Breast epithelium (tissue), 4 donors: ENCODE data around the gene FHL1. TPM values are rescaled to one million over a fixed set of nuclear protein-coding genes. Genes with fewer than 3 reads are reported as not detected.

Experiments used
- DNase-seq, 2 donors: peaks; one replicate each; pipeline ENCODE4 v3.0.0-alpha.2; 2019; ENCODE audit warnings: low spot score in 2 of 2
- H3K27ac ChIP-seq, 2 donors: fragments of 200-600 bp; sonication (generic) in 1 of 2; one replicate each; pipeline ENCODE4 v1.5.1; 2016 to 2019; ENCODE audit warnings: mild to moderate bottlenecking in 1 of 2
- H3K27me3 ChIP-seq, 2 donors: fragments of 200-600 bp; sonication (generic) in 1 of 2; one replicate each; pipeline versions ENCODE4 v1.5.1 to v1.6.0; 2017 to 2019; ENCODE audit warnings: control low read depth in 1 of 2, mild to moderate bottlenecking in 1 of 2
- H3K36me3 ChIP-seq: fragments of 200-600 bp; one replicate; pipeline ENCODE4 v1.5.1; 2019
- H3K4me1 ChIP-seq, 2 donors: fragments of 200-600 bp; sonication (generic); one replicate each; pipeline ENCODE4 v1.5.1; 2016 to 2019; ENCODE audit warnings: control low read depth in 1 of 2
- H3K4me3 ChIP-seq, 3 donors: fragments of 200-600 bp; sonication (generic); 1 replicate in 2 of 3; 2 replicates in 1 of 3; pipeline ENCODE4 v1.5.1; 2016 to 2019; ENCODE audit warnings: mild to moderate bottlenecking in 3 of 3, moderate library complexity in 2 of 3
- H3K9me3 ChIP-seq, 2 donors: fragments of 200-600 bp; sonication (generic) in 1 of 2; one replicate each; pipeline ENCODE4 v1.5.1; 2016 to 2019; ENCODE audit warnings: control low read depth in 1 of 2
- POLR2A ChIP-seq: fragments of 450-650 bp; IDR thresholded peaks from one replicate; pipeline ENCODE4 v1.6.1; 2016; ENCODE audit warnings: antibody characterized with exemption, mild to moderate bottlenecking, moderate library complexity
- POLR2AphosphoS5 ChIP-seq, 3 donors: sonication (generic); formaldehyde crosslinking; IDR thresholded peaks; one replicate each; pipeline ENCODE4 v1.6.1; 2017; ENCODE audit warnings: antibody characterized with exemption in 3 of 3
- intact Hi-C: fragments of 100-400 bp; cut with DNase I; formaldehyde crosslinking; loops from one replicate; pipeline ENCODE4 v1.15.1; 2023; ENCODE audit warnings: low total_unique reads
- total RNA-seq, 3 donors: library from RNA; depleted of rRNA; stranded (reverse); fragments of >200 nt; gene quantifications; one replicate each; pipeline ENCODE4 v1.1.0, GENCODE V29; 2016
- TF ChIP-seq, protein P1 (sequence below), 3 donors: fragments of 450-650 bp; IDR thresholded peaks; one replicate each; pipeline ENCODE4 v1.5.1; 2016 to 2017; ENCODE audit warnings: antibody characterized with exemption in 3 of 3, mild to moderate bottlenecking in 3 of 3, moderate library complexity in 3 of 3

FHL1 gene
- total RNA-seq, 3 donors from 2014 or later, result 299 to 1,250 (median 654) TPM

- H3K4me3 ChIP-seq, result no peak overlapping the region
- TF ChIP-seq POLR2A (no peak), POLR2AphosphoS5 (IDR thresholded peaks at IDR 0.05) (no peak)
- TF ChIP-seq, protein P1, sequence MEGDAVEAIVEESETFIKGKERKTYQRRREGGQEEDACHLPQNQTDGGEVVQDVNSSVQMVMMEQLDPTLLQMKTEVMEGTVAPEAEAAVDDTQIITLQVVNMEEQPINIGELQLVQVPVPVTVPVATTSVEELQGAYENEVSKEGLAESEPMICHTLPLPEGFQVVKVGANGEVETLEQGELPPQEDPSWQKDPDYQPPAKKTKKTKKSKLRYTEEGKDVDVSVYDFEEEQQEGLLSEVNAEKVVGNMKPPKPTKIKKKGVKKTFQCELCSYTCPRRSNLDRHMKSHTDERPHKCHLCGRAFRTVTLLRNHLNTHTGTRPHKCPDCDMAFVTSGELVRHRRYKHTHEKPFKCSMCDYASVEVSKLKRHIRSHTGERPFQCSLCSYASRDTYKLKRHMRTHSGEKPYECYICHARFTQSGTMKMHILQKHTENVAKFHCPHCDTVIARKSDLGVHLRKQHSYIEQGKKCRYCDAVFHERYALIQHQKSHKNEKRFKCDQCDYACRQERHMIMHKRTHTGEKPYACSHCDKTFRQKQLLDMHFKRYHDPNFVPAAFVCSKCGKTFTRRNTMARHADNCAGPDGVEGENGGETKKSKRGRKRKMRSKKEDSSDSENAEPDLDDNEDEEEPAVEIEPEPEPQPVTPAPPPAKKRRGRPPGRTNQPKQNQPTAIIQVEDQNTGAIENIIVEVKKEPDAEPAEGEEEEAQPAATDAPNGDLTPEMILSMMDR (IDR thresholded peaks at IDR 0.05), result no peak
- H3K4me1 ChIP-seq, result no peaks in the 10 kb centered on the region
- intact Hi-C loops, result no loop called here
- H3K36me3 ChIP-seq, result no peaks in the 10 kb centered on the region
- no peak for DNase-seq
- H3K9me3 ChIP-seq, result no peaks in the 10 kb centered on the region
- peak overlapping the region in 1 of 2 donors; percentile 54 for H3K27ac ChIP-seq
- H3K27me3 ChIP-seq, result peaks cover 0 to 58% of the 10 kb centered on the region in 2 donors
Observed at GRCh38 chrX:136192135-136192534, 44.8 kb downstream of the FHL1 start.

DNA sequence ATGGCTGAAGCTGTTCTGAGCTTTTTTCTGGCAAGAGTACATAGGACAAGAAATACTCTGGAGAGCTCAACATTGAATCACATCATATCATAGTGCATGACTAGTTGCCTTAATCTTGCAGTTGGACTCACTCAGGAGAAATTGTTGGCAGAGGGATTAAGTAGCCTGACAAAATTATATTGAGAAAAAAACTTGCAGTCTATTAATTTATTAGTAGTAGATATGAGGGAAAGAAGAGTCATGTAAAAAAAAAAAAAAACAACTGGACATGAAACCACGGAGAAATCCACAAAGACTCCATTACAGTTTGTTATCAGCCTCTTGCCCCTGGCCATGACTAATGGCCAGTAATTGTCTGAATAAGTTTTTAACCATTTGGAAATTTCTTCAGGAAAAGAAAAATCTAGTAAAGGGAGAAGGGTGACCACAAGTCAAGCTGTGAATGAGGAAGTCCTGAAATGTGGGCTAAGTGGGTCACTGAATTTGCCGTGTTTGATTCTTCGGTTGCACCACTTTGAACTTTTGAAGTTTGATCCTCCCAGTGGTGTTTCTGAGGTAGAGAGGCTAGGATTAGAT is 45.6 kb downstream of the FHL1 start:
- Histone ChIP-seq H3K4me3 (no peak overlapping the region), H3K4me1 (no peaks in the 10 kb centered on the region), H3K27ac (no peak overlapping the region), H3K36me3 (no peaks in the 10 kb centered on the region), H3K9me3 (no peaks in the 10 kb centered on the region), H3K27me3 (peaks cover 0 to 65% of the 10 kb centered on the region in 2 donors)
- DNase-seq, result no peak
- intact Hi-C loops, result no loop called here
- TF ChIP-seq, protein P1 (IDR thresholded peaks at IDR 0.05), result no peak
- TF ChIP-seq POLR2A (no peak), POLR2AphosphoS5 (IDR thresholded peaks at IDR 0.05) (no peak)

DNA sequence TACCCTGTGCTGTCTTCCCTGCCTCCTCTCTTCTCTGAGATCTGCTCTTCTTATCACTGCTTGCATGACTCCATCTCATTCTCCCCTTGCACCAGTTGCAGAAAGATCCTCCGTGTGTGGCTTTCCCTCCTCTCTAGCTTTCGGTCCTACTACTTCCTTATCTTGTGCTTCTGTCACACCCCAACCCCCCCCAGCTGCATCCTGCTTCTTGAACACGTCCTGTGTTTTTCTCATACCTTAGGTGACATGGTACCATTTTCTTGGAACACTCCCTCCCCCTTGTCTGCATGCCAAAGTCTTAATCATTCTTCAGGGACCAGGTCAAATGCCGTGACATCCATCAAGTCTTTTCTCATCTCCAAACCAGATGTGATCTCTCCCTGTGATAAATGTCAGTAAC is 46.4 kb downstream of the FHL1 start:
- TF ChIP-seq POLR2A (no peak), POLR2AphosphoS5 (IDR thresholded peaks at IDR 0.05) (no peak)
- TF ChIP-seq, protein P1 (IDR thresholded peaks at IDR 0.05), result no peak
- no peak overlapping the region for H3K27ac ChIP-seq
- H3K27me3 ChIP-seq, result peaks cover 0 to 57% of the 10 kb centered on the region in 2 donors
- intact Hi-C loops, result no loop called here
- DNase-seq, result no peak
- no peaks in the 10 kb centered on the region for H3K9me3 ChIP-seq
- H3K4me3 ChIP-seq, result no peak overlapping the region
- H3K4me1 ChIP-seq, result no peaks in the 10 kb centered on the region
- no peaks in the 10 kb centered on the region for H3K36me3 ChIP-seq

DNA sequence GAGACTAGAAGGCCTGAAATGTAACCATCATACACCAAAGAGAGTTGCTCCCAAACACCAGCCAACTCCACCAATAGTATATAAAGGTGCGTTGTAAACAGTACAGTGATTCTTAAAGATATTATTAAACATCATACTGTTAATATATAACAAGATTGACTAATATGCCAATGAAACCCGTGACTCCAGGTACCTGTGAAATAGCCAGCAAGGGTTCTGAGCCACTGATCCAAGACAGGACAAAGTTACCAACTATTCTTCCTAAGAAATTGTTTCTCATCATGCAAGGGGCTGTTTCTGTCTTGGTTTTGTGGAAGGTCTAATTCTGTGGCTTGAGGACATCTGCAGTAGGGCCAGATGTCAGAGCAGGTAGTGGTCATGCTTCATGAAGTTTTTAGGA is 47.2 kb downstream of the FHL1 start:
- Histone ChIP-seq H3K27me3 (peaks cover 0 to 51% of the 10 kb centered on the region in 2 donors), H3K27ac (no peak overlapping the region), H3K4me1 (no peaks in the 10 kb centered on the region), H3K9me3 (no peaks in the 10 kb centered on the region), H3K36me3 (no peaks in the 10 kb centered on the region), H3K4me3 (no peak overlapping the region)
- no peak for TF ChIP-seq POLR2AphosphoS5 (IDR thresholded peaks at IDR 0.05)
- TF ChIP-seq, protein P1 (IDR thresholded peaks at IDR 0.05), result no peak
- no peak for TF ChIP-seq POLR2A
- no peak for DNase-seq
- intact Hi-C loops, result no loop called here

DNA sequence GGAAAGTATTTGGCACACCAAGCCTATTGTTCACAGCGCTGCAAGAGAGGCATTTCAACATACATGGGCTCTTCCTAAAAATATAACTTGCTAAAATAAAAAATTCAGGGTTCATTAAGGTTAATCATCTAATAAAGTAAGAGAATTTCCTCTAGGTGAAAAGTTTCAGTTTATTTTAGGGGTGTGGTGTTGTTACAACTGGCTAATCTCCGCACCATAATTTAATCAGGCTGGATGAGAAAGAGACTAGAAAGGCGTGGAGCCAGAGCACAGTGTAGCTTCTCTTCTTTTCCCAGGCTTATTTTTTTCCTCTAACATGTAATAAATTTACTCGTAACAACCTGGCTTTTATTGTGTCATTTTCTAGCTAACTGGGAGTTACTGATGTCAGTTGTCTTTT is 47.9 kb downstream of the FHL1 start:
- Histone ChIP-seq H3K4me3 (no peak overlapping the region), H3K27ac (peak overlapping the region in 1 of 2 donors; percentile 48), H3K36me3 (no peaks in the 10 kb centered on the region), H3K4me1 (no peaks in the 10 kb centered on the region), H3K27me3 (peaks cover 0 to 49% of the 10 kb centered on the region in 2 donors), H3K9me3 (no peaks in the 10 kb centered on the region)
- TF ChIP-seq, protein P1 (IDR thresholded peaks at IDR 0.05), result no peak
- TF ChIP-seq POLR2A (no peak), POLR2AphosphoS5 (IDR thresholded peaks at IDR 0.05) (no peak)
- intact Hi-C loops, result no loop called here
- DNase-seq, result no peak
